Heart right ventricle (tissue), 16 donors: Measurements from ENCODE around the gene CDK13. TPM values are rescaled to one million over a fixed set of nuclear protein-coding genes. Genes with fewer than 3 reads are reported as not detected.
A peak's percentile ranks its signal among the peaks of the same experiment; 100 is the strongest.

Experiments used
- ATAC-seq, 8 donors: fragments of 200-7000 bp; cut with Tn5 transposase; one replicate each; pipeline ENCODE4 v1.9.1; 2020; ENCODE audit warnings: mild to moderate bottlenecking in 8 of 8, moderate library complexity in 8 of 8, moderate number of reproducible peaks in 1 of 8
- DNase-seq, 2 donors: peaks; one replicate each; pipeline ENCODE4 v3.0.0-alpha.2; 2020
- H3K27ac ChIP-seq, 10 donors: fragments of 200-600 bp; sonication (generic) in 2 of 10; one replicate each; pipeline versions ENCODE4 v1.5.0 to v1.8.0; 2020 to 2022; ENCODE audit warnings: mild to moderate bottlenecking in 3 of 10
- H3K27me3 ChIP-seq, 7 donors: fragments of 200-600 bp; one replicate each; pipeline ENCODE4 v1.8.0; 2021 to 2022; ENCODE audit warnings: mild to moderate bottlenecking in 2 of 7
- H3K36me3 ChIP-seq, 9 donors: fragments of 200-600 bp; sonication (generic) in 1 of 9; one replicate each; pipeline versions ENCODE4 v1.5.0 to v1.8.0; 2020 to 2022; ENCODE audit warnings: mild to moderate bottlenecking in 2 of 9
- H3K4me1 ChIP-seq, 9 donors: fragments of 200-600 bp; sonication (generic) in 1 of 9; one replicate each; pipeline versions ENCODE4 v1.5.0 to v1.8.0; 2020 to 2022; ENCODE audit warnings: mild to moderate bottlenecking in 4 of 9
- H3K4me3 ChIP-seq, 10 donors: fragments of 200-600 bp; sonication (generic) in 2 of 10; one replicate each; pipeline versions ENCODE4 v1.5.0 to v1.8.0; 2020 to 2022; ENCODE audit warnings: mild to moderate bottlenecking in 7 of 10, moderate library complexity in 2 of 10
- H3K9me3 ChIP-seq, 11 donors: fragments of 200-600 bp in 10 of 11; sonication (generic) in 2 of 11; one replicate each; pipeline versions ENCODE4 v1.5.0 to v1.8.0; 2013 to 2022; ENCODE audit warnings: mild to moderate bottlenecking in 2 of 11, control low read depth in 1 of 11, moderate library complexity in 1 of 11
- whole genome bisulfite sequencing, 2 donors: extraction: QIAGEN DNeasy Blood & Tissue Kit; methylation state at CpG; one replicate each; pipeline ENCODE4 v1.1.7; 2013; ENCODE audit warnings: inconsistent platforms in 1 of 2; 5-methylcytosine and 5-hydroxymethylcytosine counted together
- intact Hi-C, 10 donors: fragments of 100-400 bp; cut with DNase I; formaldehyde crosslinking; loops; one replicate each; pipeline versions ENCODE4 v1.11.1 to v1.14.2; 2022
- long read RNA-seq, 3 donors: library from polyadenylated mRNA; unstranded; transcript quantifications; one replicate each; pipeline ENCODE4 v2.0.0, GENCODE V29; 2020 to 2021
- polyA plus RNA-seq, 2 donors: library from polyadenylated mRNA; stranded (reverse); fragments of 200-250 nt; gene quantifications; one replicate each; pipeline ENCODE4 v1.2.3, GENCODE V29; 2013
- total RNA-seq, 10 donors: library from RNA; stranded (reverse); fragmentation: NEBNext Ultra II Directional in 3 of 10; extraction: Animal tissue kit (Norgen Biotek cat#: 25700) in 3 of 10; gene quantifications; one replicate each; pipeline versions ENCODE4 v1.2.1 to v1.2.4, GENCODE V29; 2021 to 2023
- TF ChIP-seq, protein P1 (sequence below), 9 donors: fragments of 200-600 bp; sonication (generic) in 2 of 9; IDR thresholded peaks; one replicate each; pipeline versions ENCODE4 v1.5.0 to v1.8.0; 2021 to 2022; ENCODE audit warnings: antibody characterized with exemption in 9 of 9, mild to moderate bottlenecking in 5 of 9, moderate library complexity in 1 of 9
- donor health status: Arrhythmogenic right ventricular cardiomyopathy.
- donor health status: ischemic (EF 13 %, LVEDD 7.1; RV severe dilation, severe dysfunction).
- donor health status: healthy with polysubstance abuse.
- donor health status: DM: no; HTN: yes; CAD: no.
- donor health status: DM: no; HTN: no; CAD: no.
- donor health status: ischemic (EF 25% LVEDD 6.9; RV normal size, moderate dysfunction).
- donor health status: ischemic (EF 25% LVEDD 5.7; RV mildly dilated, moderate dysfunction).
- donor health status: healthy.
- donor health status: DM: yes; HTN: yes; CAD: no.
- donor health status: Ischemic cardiomyopathy.
- donor health status: ischemic (EF 35%, LVEDD 5.7; RV mildly dilated, moderate dysfunction).
- donor health status: nonischemic (EF 11% LVEDD 7.7; RV severe dilation, severe dysfunction).
- donor health status: DM: yes; HTN: yes; CAD: no.
- donor health status: PGD.
- donor health status: ischemic (EF 29% LVEDD 5.4; RV normal size, mild dysfunction).
- donor health status: nonischemic (EF 23%, LVEDD 6.1; RV moderate dilation, normal function).

CDK13 gene
- total RNA-seq (10 to 100 TPM; 18.3 to 28.8 (median 23.2) TPM), polyA plus RNA-seq (10 to 100 TPM; 10.2 to 17.6 TPM)
- long read RNA-seq, donor 1, full-length matches to known transcripts = 21 of 38 reads
- long read RNA-seq, donor 1, partial matches to known transcripts = 9 of 38 reads
- long read RNA-seq, donor 1, other reads (novel, unspliced or antisense) = 8 of 38 reads
- long read RNA-seq, donor 2, full-length matches to known transcripts = 21 of 40 reads
- long read RNA-seq, donor 2, partial matches to known transcripts = 12 of 40 reads
- long read RNA-seq, donor 2, other reads (novel, unspliced or antisense) = 7 of 40 reads
- long read RNA-seq, donor 3, full-length matches to known transcripts = 20 of 39 reads
- long read RNA-seq, donor 3, partial matches to known transcripts = 15 of 39 reads
- long read RNA-seq, donor 3, other reads (novel, unspliced or antisense) = 4 of 39 reads

DNA sequence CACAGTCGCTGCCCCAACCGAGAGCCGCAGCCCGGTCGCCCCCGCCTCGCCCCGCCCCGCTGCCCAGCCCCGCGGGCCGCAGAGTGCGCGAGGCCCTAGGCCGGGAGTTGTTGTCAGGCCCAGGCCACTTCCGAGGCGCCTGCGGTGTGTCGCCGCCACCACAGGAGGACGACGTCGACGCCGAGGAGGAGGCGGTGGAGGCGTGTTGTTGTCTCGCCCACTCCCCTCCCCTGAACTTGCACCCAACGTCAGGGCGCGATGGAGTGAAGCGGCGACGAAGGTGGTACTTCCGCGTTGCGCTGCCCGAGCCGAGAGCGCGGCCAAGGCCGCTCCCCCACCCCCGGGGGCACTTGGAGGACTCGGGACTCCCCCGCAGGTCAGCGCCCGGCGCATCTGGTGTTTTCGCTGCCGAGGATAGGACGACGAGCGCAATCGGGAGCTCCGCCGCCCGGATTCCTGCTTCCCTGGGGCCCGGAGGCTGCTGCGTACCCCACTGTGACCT is at the start of gene CDK13:
Gene CDK13, plus strand, starts transcription at position 286 of the 502 bp plus-strand sequence. CDS start 386 bp downstream, outside the sequence.
- 1% methylated on average over 51 to 59 of the region's 59 CpGs for WGBS, 2 donors
- peaks cover 0 to 42% (median 38%) of the 10 kb centered on the region in 9 donors for H3K4me1 ChIP-seq

DNA sequence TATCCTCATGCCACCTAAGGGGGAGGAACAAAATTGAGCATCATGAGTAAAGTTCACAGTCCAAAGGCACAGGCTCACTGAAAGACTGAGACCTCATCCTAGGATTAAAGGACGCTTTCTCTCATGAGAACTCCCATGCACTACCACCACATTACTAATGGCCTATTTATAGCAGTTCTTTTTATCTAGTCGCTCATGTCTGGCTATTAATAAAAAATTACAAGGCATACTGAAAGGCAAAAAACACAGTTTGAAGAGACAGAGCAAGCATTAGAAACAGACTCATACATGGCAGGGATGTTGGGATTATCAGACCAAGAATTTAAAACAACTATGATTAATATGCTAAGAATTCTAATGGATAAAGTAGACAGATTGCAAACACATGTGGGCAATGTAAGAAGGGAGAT is 46.0 kb upstream of the CDK13 start:
- 39 to 58% methylated on average over 2 of the region's 2 CpGs for WGBS, 2 donors

More for the DNA sequence above, at the start of gene CDK13:
- DNase-seq = peak; percentile 75 to 78
- peak within 1 kb of the TSS; percentile 94 to 100 (median 98) for H3K27ac ChIP-seq
- TF ChIP-seq, protein P1, sequence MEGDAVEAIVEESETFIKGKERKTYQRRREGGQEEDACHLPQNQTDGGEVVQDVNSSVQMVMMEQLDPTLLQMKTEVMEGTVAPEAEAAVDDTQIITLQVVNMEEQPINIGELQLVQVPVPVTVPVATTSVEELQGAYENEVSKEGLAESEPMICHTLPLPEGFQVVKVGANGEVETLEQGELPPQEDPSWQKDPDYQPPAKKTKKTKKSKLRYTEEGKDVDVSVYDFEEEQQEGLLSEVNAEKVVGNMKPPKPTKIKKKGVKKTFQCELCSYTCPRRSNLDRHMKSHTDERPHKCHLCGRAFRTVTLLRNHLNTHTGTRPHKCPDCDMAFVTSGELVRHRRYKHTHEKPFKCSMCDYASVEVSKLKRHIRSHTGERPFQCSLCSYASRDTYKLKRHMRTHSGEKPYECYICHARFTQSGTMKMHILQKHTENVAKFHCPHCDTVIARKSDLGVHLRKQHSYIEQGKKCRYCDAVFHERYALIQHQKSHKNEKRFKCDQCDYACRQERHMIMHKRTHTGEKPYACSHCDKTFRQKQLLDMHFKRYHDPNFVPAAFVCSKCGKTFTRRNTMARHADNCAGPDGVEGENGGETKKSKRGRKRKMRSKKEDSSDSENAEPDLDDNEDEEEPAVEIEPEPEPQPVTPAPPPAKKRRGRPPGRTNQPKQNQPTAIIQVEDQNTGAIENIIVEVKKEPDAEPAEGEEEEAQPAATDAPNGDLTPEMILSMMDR (IDR thresholded peaks at IDR 0.05) = peak in 2 of 9 donors; percentile 11 to 21
- H3K4me3 ChIP-seq = peak within 1 kb of the TSS; percentile 77 to 97 (median 91)
- intact Hi-C loops = loop anchor here in 9 of 10 donors (1.0 to 5.0 kb wide), 7 partner anchors 37 to 184 kb away; partner anchors contain the start of gene MPLKIP (in 2 of the 9)
- ATAC-seq = peak; percentile 46 to 80 (median 52)
- no peaks in the 10 kb centered on the region for H3K27me3 ChIP-seq
- H3K9me3 ChIP-seq = no peaks in the 10 kb centered on the region
- no peaks in the 10 kb centered on the region for H3K36me3 ChIP-seq

DNA sequence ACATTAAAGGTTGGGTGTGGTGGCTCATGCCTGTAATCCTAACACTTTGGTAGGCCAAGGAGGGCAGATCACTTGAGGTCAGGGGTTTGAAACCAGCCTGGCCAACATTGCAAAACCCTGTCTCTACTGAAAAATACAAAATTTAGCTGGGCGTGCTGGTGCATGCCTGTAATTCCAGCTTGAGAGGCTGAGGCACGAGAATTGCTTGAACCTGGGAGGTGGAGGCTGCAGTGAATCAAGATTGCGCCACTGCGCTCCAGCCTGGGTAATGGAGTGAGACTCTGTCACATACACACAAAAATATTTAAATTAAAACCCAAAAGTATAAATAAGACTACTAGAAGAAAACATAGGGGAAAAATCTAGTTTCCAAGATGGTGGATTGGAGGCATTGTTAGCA is 41.9 kb upstream of the CDK13 start:
- no peaks in the 10 kb centered on the region for H3K4me1 ChIP-seq
- H3K9me3 ChIP-seq = peaks cover 0 to 42% (median 13%) of the 10 kb centered on the region in 11 donors
- WGBS, 2 donors = 92 to 95% methylated on average over 4 of the region's 4 CpGs
- DNase-seq = no peak
- TF ChIP-seq, protein P1 (IDR thresholded peaks at IDR 0.05) = no peak
- H3K27ac ChIP-seq = no peak overlapping the region
- intact Hi-C loops = no loop called here
- no peaks in the 10 kb centered on the region for H3K27me3 ChIP-seq
- no peak overlapping the region for H3K4me3 ChIP-seq
- ATAC-seq = no peak
- H3K36me3 ChIP-seq = no peaks in the 10 kb centered on the region

More for the DNA sequence above, 46.0 kb upstream of the CDK13 start:
- H3K27ac ChIP-seq = no peak overlapping the region
- H3K9me3 ChIP-seq = peaks cover 0 to 40% (median 11%) of the 10 kb centered on the region in 11 donors
- H3K27me3 ChIP-seq = no peaks in the 10 kb centered on the region
- TF ChIP-seq, protein P1 (IDR thresholded peaks at IDR 0.05) = no peak
- no peaks in the 10 kb centered on the region for H3K4me1 ChIP-seq
- no peak for ATAC-seq
- H3K36me3 ChIP-seq = no peaks in the 10 kb centered on the region
- intact Hi-C loops = no loop called here
- H3K4me3 ChIP-seq = no peak overlapping the region
- DNase-seq = no peak

DNA sequence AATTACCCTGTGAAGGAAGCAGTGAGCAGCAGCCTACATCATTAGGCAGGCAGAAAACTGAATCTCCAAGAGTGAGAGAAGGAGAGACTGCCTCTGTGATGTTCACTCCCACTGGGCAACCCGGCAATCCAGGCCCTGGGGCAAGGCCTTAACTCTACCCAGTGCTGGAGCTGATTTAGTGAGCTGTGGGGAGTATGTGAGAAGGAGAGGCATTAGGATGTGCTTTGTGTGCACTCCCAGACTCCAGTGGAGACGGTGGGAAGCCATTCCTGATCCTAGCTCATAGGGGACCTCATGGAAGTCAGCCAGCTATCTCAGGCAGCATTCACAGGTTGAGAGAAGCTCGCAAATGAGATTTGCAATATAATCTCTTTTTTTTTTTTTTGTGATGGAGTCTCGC is 41.1 kb upstream of the CDK13 start:
- no peaks in the 10 kb centered on the region for H3K27me3 ChIP-seq
- H3K4me3 ChIP-seq = no peak overlapping the region
- DNase-seq = no peak
- WGBS, 2 donors = 85 to 86% methylated on average over 4 of the region's 4 CpGs
- H3K4me1 ChIP-seq = no peaks in the 10 kb centered on the region
- TF ChIP-seq, protein P1 (IDR thresholded peaks at IDR 0.05) = no peak
- H3K36me3 ChIP-seq = no peaks in the 10 kb centered on the region
- ATAC-seq = no peak
- intact Hi-C loops = no loop called here
- no peak overlapping the region for H3K27ac ChIP-seq
- H3K9me3 ChIP-seq = peaks cover 0 to 42% (median 13%) of the 10 kb centered on the region in 11 donors
